ENCODE data around the gene RAPGEF5. TPM values are rescaled to one million over a fixed set of nuclear protein-coding genes. Genes with fewer than 3 reads are reported as not detected.

RAPGEF5 gene
- polyA plus RNA-seq, 1 donor (not counting 4 experiments of a cell fraction or from before 2014, with no cell fraction given): 2.1 TPM

- dilution Hi-C loops (cut with MboI; ENCODE audit: extremely low pct_ligation_motif_present, low sequenced_read_pairs): no loop called here
- no peaks in the 10 kb centered on the region for H3K27me3 ChIP-seq (ENCODE audit: control insufficient read depth, extremely low read depth, insufficient read depth, low read length)
These were observed 100.3 kb downstream of the RAPGEF5 start for GRCh38 chr7:22256541-22257096.

GRCh38 chr7:22255834-22256233 lies 101.1 kb downstream of the RAPGEF5 start:
- no peak for FAIRE-seq

More at GRCh38 chr7:22256541-22257096, 100.3 kb downstream of the RAPGEF5 start:
- Histone ChIP-seq H3K36me3 (ENCODE audit: control insufficient read depth in 2 of 2, extremely low read depth in 1 of 2, insufficient read depth in 2 of 2, low read length in 2 of 2) (no peaks in the 10 kb centered on the region), H3K9me3 (ENCODE audit: control insufficient read depth, low read depth, low read length) (no peaks in the 10 kb centered on the region), H3K4me3 (ENCODE audit: control insufficient read depth in 2 of 3, extremely low read depth in 1 of 3, insufficient read depth in 2 of 3, low read depth in 1 of 3, low read length in 3 of 3) (no peak overlapping the region), H3K9ac (ENCODE audit: control insufficient read depth, extremely low read depth, insufficient read depth, low read length) (no peak overlapping the region), H3K4me2 (ENCODE audit: control insufficient read depth, extremely low read depth, insufficient read depth, low read depth, low read length) (no peak overlapping the region), H3K79me2 (ENCODE audit: control insufficient read depth, insufficient read depth, low read length) (no peaks in the 10 kb centered on the region), H3K9me1 (ENCODE audit: control insufficient read depth, extremely low read depth, insufficient read depth, low read length) (no peaks in the 10 kb centered on the region), H2AFZ (ENCODE audit: control insufficient read depth, low read length) (no peak overlapping the region), H3K4me1 (ENCODE audit: control insufficient read depth, extremely low read depth, insufficient read depth, low read length) (peaks cover 3% of the 10 kb centered on the region), H4K20me1 (ENCODE audit: control insufficient read depth, extremely low read depth, insufficient read depth, low read length) (no peaks in the 10 kb centered on the region), H3K27ac (ENCODE audit: control insufficient read depth, insufficient read depth, low read length) (no peak overlapping the region)
- DNase-seq (ENCODE audit: low read depth, low spot score): no peak
- FAIRE-seq: no peak
- TF ChIP-seq, protein P1, sequence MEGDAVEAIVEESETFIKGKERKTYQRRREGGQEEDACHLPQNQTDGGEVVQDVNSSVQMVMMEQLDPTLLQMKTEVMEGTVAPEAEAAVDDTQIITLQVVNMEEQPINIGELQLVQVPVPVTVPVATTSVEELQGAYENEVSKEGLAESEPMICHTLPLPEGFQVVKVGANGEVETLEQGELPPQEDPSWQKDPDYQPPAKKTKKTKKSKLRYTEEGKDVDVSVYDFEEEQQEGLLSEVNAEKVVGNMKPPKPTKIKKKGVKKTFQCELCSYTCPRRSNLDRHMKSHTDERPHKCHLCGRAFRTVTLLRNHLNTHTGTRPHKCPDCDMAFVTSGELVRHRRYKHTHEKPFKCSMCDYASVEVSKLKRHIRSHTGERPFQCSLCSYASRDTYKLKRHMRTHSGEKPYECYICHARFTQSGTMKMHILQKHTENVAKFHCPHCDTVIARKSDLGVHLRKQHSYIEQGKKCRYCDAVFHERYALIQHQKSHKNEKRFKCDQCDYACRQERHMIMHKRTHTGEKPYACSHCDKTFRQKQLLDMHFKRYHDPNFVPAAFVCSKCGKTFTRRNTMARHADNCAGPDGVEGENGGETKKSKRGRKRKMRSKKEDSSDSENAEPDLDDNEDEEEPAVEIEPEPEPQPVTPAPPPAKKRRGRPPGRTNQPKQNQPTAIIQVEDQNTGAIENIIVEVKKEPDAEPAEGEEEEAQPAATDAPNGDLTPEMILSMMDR (optimal IDR thresholded peaks at IDR 0.05 in 1 of 3, IDR thresholded peaks at IDR 0.05 in 1 of 3, conservative IDR thresholded peaks at IDR 0.05 in 1 of 3; ENCODE audit: extremely low read depth in 1 of 3, insufficient read depth in 2 of 3, low read length in 3 of 3): no peak
- no peak for TF ChIP-seq EZH2 (IDR thresholded peaks at IDR 0.05; ENCODE audit: low read length)

More at GRCh38 chr7:22255834-22256233, 101.1 kb downstream of the RAPGEF5 start:
- H3K27ac ChIP-seq (ENCODE audit: control insufficient read depth, insufficient read depth, low read length): no peak overlapping the region
- no peaks in the 10 kb centered on the region for H3K9me3 ChIP-seq (ENCODE audit: control insufficient read depth, low read depth, low read length)
- DNase-seq (ENCODE audit: low read depth, low spot score): no peak
- no peaks in the 10 kb centered on the region for H3K27me3 ChIP-seq (ENCODE audit: control insufficient read depth, extremely low read depth, insufficient read depth, low read length)
- dilution Hi-C loops (cut with MboI; ENCODE audit: extremely low pct_ligation_motif_present, low sequenced_read_pairs): no loop called here
- H3K36me3 ChIP-seq (ENCODE audit: control insufficient read depth in 2 of 2, extremely low read depth in 1 of 2, insufficient read depth in 2 of 2, low read length in 2 of 2): no peaks in the 10 kb centered on the region
- no peak overlapping the region for H3K9ac ChIP-seq (ENCODE audit: control insufficient read depth, extremely low read depth, insufficient read depth, low read length)
- peaks cover 3% of the 10 kb centered on the region for H3K4me1 ChIP-seq (ENCODE audit: control insufficient read depth, extremely low read depth, insufficient read depth, low read length)
- H3K9me1 ChIP-seq (ENCODE audit: control insufficient read depth, extremely low read depth, insufficient read depth, low read length): no peaks in the 10 kb centered on the region
- no peak overlapping the region for H3K4me3 ChIP-seq (ENCODE audit: control insufficient read depth in 2 of 3, extremely low read depth in 1 of 3, insufficient read depth in 2 of 3, low read depth in 1 of 3, low read length in 3 of 3)
- no peaks in the 10 kb centered on the region for H3K79me2 ChIP-seq (ENCODE audit: control insufficient read depth, insufficient read depth, low read length)
- H2AFZ ChIP-seq (ENCODE audit: control insufficient read depth, low read length): no peak overlapping the region
- no peaks in the 10 kb centered on the region for H4K20me1 ChIP-seq (ENCODE audit: control insufficient read depth, extremely low read depth, insufficient read depth, low read length)
- H3K4me2 ChIP-seq (ENCODE audit: control insufficient read depth, extremely low read depth, insufficient read depth, low read depth, low read length): no peak overlapping the region
- TF ChIP-seq, protein P1 (optimal IDR thresholded peaks at IDR 0.05 in 1 of 3, IDR thresholded peaks at IDR 0.05 in 1 of 3, conservative IDR thresholded peaks at IDR 0.05 in 1 of 3; ENCODE audit: extremely low read depth in 1 of 3, insufficient read depth in 2 of 3, low read length in 3 of 3): no peak
- no peak for TF ChIP-seq EZH2 (IDR thresholded peaks at IDR 0.05; ENCODE audit: low read length)

Data from keratinocyte (primary cell).